Occipital lobe (tissue), 2 donors: Measurements from ENCODE around the gene ZZZ3. TPM values are rescaled to one million over a fixed set of nuclear protein-coding genes. Genes with fewer than 3 reads are reported as not detected.

ENCODE experiments used
- small RNA-seq: library from RNA; depleted of rRNA; stranded (forward); fragments of <200 nt; gene quantifications from one replicate; pipeline ENCODE3, GENCODE V24; 2014
- total RNA-seq: library from RNA; depleted of rRNA; stranded (reverse); fragments of >200 nt; gene quantifications from one replicate; pipeline ENCODE4 v1.2.3, GENCODE V29; 2014

The ZZZ3 gene
- total RNA-seq, 1 donor from 2014 or later = 164 TPM

Small RNA genes lying within 50 kb of the gene (small RNA-seq; reads per million reads assigned to genes)
- gene RN7SL370P = not detected

Other genes with a start within 250 kb of the ZZZ3 start
- gene USP33, start 77.2 kb upstream of the ZZZ3 start, total RNA-seq = 271 TPM
- gene MIGA1, start 97.0 kb upstream of the ZZZ3 start, total RNA-seq = 28.5 TPM
- 0.31 TPM for gene NEXN, start 206.0 kb upstream of the ZZZ3 start, total RNA-seq